Choroid plexus epithelial cell (primary cell): ENCODE results near the gene RYR3.
A peak's percentile ranks its signal among the peaks of the same experiment; 100 is the strongest.

ENCODE experiments used
- DNase-seq: peaks from one replicate; pipeline ENCODE4 v3.0.0-alpha.2; 2010; ENCODE audit warnings: low read depth
- H3K4me3 ChIP-seq: 2 replicates; pipeline ENCODE4 v1.5.1; 2011; ENCODE audit warnings: low read depth, mild to moderate bottlenecking, control low read depth, low read length, moderate library complexity
- TF ChIP-seq, protein P1 (sequence below): conservative IDR thresholded peaks from 2 replicates; pipeline ENCODE4 v1.5.1; 2011; ENCODE audit warnings: low read depth, mild to moderate bottlenecking, control low read depth, inconsistent platforms, low read length, moderate library complexity

Gene RYR3

DNA sequence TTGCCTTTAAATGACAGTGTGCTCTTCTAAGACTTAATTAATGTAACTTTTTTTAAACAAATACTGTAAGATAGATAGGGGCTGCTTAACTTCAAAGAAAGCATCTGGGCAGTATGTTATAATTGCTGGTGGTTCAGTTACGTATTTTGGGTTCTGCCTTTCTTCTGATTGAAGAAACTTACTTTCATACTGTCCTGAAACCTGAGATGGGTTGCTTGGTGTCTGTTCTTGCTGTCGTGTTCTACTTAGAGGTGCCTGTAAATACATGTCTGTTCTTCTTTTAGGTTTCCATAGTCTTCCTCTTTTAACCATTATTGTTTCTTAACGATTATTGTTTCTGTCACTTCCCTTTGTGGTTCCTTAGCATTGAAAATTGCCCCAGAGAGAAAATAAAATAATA lies 359.8 kb downstream of the RYR3 start:
- TF ChIP-seq, protein P1, sequence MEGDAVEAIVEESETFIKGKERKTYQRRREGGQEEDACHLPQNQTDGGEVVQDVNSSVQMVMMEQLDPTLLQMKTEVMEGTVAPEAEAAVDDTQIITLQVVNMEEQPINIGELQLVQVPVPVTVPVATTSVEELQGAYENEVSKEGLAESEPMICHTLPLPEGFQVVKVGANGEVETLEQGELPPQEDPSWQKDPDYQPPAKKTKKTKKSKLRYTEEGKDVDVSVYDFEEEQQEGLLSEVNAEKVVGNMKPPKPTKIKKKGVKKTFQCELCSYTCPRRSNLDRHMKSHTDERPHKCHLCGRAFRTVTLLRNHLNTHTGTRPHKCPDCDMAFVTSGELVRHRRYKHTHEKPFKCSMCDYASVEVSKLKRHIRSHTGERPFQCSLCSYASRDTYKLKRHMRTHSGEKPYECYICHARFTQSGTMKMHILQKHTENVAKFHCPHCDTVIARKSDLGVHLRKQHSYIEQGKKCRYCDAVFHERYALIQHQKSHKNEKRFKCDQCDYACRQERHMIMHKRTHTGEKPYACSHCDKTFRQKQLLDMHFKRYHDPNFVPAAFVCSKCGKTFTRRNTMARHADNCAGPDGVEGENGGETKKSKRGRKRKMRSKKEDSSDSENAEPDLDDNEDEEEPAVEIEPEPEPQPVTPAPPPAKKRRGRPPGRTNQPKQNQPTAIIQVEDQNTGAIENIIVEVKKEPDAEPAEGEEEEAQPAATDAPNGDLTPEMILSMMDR, result no peak
- no peak for DNase-seq
- H3K4me3 ChIP-seq, result no peak overlapping the region

DNA sequence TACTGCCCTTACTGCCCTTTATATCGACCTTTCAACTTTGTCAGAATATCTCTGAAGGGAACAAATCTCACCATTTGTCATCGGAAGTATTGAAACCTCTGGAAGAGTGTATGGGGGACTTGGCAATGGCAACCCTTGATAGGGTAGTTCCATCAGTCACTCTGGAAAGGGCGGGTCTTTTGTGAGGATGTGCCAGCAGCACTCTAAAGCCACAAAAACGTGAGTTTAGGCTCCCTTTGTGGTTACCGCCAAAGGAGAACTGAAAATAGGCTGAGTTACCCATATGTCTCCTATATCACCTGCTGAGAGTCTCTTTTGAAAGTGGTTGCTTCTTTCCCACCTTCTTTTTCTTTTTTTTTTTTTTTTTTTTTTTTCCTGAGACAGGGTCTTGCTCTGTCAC lies 360.7 kb downstream of the RYR3 start:
- DNase-seq, result no peak
- TF ChIP-seq, protein P1, result no peak
- no peak overlapping the region for H3K4me3 ChIP-seq

DNA sequence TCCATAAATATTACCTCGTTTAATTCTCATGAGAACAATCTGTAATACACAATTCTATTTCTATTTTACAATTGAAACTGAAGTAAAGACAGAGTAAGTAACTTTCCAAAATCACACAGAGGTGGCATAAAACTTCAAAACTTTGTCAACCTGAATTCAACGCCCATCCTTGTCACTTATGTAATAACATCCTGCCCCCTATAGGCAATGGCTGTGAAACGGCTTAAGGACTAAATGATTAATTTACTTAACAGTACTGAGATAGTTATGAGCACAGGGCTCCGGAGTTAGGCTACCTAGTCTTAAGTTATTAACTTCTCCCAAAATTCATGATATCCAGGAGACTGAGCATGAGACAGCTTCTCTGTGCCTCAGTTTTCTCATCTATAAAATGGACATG lies 364.5 kb downstream of the RYR3 start:
- H3K4me3 ChIP-seq, result no peak overlapping the region
- TF ChIP-seq, protein P1, result peak; percentile 54
- peak; percentile 52 for DNase-seq

DNA sequence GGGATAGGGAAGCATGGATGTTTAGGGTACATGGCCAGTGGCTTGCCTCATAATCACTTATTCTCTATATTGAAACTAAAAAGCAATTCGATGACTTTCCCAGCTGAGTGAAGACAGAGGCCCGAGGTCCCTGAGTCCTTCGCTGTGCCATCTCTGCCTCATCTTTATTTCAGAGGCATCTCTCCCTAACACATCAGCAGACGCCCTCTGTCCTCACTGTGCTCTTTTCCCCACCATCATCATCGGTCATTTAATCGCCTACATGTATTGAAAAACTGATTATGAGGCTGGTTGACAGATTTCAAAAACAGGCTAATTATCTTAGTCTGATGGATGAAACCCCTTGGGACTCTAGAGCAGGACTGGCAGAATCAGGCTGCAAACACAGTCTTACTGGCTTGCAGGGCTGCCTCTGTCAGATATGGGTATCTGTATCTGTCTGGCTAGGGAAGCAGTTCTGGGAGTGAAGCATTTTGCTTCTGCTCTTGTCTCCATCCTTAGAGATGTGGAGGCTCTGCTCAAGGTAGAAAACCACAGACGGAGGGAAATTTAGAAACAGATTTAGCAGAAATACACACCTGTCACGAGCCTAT lies 366.6 kb downstream of the RYR3 start:
- TF ChIP-seq, protein P1, result no peak

DNA sequence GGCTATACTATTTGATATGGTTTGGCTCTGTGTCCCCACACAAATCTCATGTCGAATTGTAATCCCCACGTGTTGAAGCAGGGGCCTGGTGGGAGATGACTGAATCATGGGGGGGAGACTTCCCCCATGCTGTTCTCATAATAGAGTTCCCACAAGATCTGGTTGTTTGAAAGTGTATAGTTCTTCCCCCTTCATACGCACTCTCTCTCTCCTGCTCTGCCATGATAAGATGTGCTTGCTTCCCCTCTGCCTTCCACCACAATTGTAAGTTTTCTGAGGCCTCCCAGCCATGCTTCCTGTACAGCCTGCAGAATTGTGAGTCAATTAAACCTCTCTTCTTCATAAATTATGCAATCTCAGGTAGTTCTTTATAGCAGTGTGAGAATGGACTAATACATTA lies 367.4 kb downstream of the RYR3 start:
- DNase-seq, result no peak
- TF ChIP-seq, protein P1, result no peak
- no peak overlapping the region for H3K4me3 ChIP-seq

More for the DNA sequence above, 366.6 kb downstream of the RYR3 start:
- DNase-seq, result no peak
- H3K4me3 ChIP-seq, result no peak overlapping the region

DNA sequence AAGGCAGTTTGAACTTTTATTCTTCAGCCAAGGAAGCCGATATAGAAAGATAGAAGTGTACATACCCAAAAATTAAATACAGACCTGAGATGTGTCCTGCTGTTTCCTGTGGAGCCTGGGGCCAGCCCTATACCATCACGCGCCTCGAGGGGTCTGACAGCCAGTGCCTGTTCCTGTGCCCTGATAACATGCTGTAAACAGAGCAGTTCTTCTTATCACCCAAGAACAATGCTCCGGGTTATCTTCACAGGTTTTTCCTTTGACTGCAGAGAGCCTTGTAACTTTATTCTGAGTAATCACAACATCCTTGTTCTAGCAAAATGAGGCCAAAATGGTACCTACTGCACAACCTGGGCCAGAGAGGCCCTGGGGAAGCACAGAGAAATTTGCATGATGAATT lies 367.8 kb downstream of the RYR3 start:
- TF ChIP-seq, protein P1, result no peak
- H3K4me3 ChIP-seq, result no peak overlapping the region
- no peak for DNase-seq

DNA sequence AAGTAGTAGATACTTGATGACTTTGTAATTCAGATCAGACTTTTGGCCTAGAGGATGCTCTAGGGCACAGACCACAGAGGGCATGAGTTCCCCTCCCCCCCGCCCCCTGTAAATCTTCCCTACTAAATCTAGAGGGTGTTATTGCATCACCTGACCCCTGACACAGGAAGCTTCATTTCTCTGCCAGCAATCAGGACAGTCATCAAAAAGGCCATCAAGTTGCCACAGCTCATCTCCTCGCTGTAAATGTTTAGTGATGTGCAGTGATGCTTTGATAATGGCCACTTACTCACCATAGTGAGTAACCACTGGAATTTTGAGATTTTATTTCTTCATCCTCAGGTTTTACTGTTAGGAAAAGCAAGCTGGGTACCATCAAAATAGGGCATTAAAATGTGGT lies 368.3 kb downstream of the RYR3 start:
- TF ChIP-seq, protein P1, result no peak
- DNase-seq, result no peak
- H3K4me3 ChIP-seq, result no peak overlapping the region
